Esophagus squamous epithelium (tissue), 5 donors: ENCODE results near the gene ISLR2. TPM values are rescaled to one million over a fixed set of nuclear protein-coding genes. Genes with fewer than 3 reads are reported as not detected.

Source experiments
- DNase-seq: peaks from one replicate; lab custom pipeline; 2025; lab: John Stamatoyannopoulos, UW
- H3K27ac ChIP-seq, 4 donors: fragments of 200-600 bp; sonication (generic); one replicate each; pipeline ENCODE4 v1.5.1; 2016 to 2019; ENCODE audit warnings: mild to moderate bottlenecking in 1 of 4
- H3K27me3 ChIP-seq, 4 donors: fragments of 200-600 bp; sonication (generic); 1 replicate in 3 of 4; 2 replicates in 1 of 4; pipeline versions ENCODE4 v1.5.1 to v1.6.0; 2017 to 2021; ENCODE audit warnings: antibody characterized with exemption in 1 of 4
- H3K36me3 ChIP-seq, 3 donors: fragments of 200-600 bp; sonication (generic); one replicate each; pipeline ENCODE4 v1.5.1; 2016 to 2019
- H3K4me1 ChIP-seq, 3 donors: fragments of 200-600 bp; sonication (generic); one replicate each; pipeline ENCODE4 v1.5.1; 2017 to 2019
- H3K4me3 ChIP-seq, 4 donors: fragments of 200-600 bp; sonication (generic); 1 replicate in 3 of 4; 2 replicates in 1 of 4; pipeline ENCODE4 v1.5.1; 2016 to 2019; ENCODE audit warnings: mild to moderate bottlenecking in 2 of 4, moderate library complexity in 1 of 4
- H3K9me3 ChIP-seq, 3 donors: fragments of 200-600 bp; sonication (generic); one replicate each; pipeline ENCODE4 v1.5.1; 2016 to 2019
- POLR2A ChIP-seq, 4 donors: fragments of 450-650 bp; IDR thresholded peaks; one replicate each; pipeline ENCODE4 v1.6.1; 2017; ENCODE audit warnings: antibody characterized with exemption in 4 of 4, mild to moderate bottlenecking in 4 of 4, moderate library complexity in 3 of 4
- WGBS, 2 donors: methylation state at CpG; one replicate each; pipeline ENCODE4 v1.1.5; 2018; 5-methylcytosine and 5-hydroxymethylcytosine counted together
- intact Hi-C: fragments of 100-400 bp; cut with DNase I; formaldehyde crosslinking; loops from one replicate; pipeline ENCODE4 v1.15.0; 2022
- total RNA-seq, 4 donors: library from RNA; depleted of rRNA; stranded (reverse); fragments of >200 nt; gene quantifications; one replicate each; pipeline ENCODE4 v1.1.0, GENCODE V29; 2016
- TF ChIP-seq, protein P1 (sequence below), 6 experiments: fragments of 450-650 bp in 4 of 6; fragments of 200-600 bp in 2 of 6; sonication (generic) in 2 of 6; IDR thresholded peaks; one replicate each; pipeline ENCODE4 v1.5.1; 2016 to 2019; ENCODE audit warnings: antibody characterized with exemption in 6 of 6, mild to moderate bottlenecking in 4 of 6, moderate library complexity in 4 of 6
- donor health status: DM: yes; HTN: yes; CAD: no.

Gene ISLR2
- total RNA-seq, 4 donors from 2014 or later: 0.13 to 0.76 TPM; not detected in 2

DNA sequence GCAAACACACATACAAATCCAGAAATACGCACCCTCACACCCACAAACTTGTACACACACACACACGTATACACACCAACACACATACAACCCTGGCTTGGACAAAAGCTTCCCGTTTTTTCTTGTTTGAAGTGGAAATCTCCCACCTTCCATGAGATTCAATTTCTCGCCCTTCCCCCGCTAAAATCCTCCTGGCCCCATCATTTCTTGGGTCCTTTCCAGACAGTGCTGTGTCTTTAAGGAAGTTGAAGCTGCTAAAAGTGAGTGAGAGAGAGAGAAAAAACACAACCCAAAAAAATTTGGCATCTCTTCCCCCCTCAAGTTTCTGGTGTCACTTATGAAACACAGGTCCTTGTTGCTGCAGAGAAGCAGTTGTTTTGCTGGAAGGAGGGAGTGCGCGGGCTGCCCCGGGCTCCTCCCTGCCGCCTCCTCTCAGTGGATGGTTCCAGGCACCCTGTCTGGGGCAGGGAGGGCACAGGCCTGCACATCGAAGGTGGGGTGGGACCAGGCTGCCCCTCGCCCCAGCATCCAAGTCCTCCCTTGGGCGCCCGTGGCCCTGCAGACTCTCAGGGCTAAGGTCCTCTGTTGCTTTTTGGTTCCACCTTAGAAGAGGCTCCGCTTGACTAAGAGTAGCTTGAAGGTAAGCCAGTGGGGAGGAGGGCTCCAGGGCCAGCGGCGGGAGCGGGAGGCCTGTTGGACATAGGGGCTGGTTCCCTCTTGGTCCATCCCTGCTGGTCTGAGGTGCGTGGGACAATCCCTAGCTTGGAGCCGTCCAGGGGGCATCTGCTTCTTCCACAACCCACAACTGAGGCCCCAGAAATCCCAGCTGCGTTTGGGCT, 43.2 kb downstream of the ISLR2 start, which contains the start of gene ISLR:
Gene ISLR (plus strand): TSS at position 331 of the 839 bp plus-strand sequence. CDS start 1,149 bp downstream, outside the sequence.
- no peaks in the 10 kb centered on the region for H3K36me3 ChIP-seq
- no peaks in the 10 kb centered on the region for H3K9me3 ChIP-seq
- peak within 1 kb of the TSS in 3 of 4 donors; percentile 24 to 55 (median 30) for H3K4me3 ChIP-seq
- TF ChIP-seq, protein P1, sequence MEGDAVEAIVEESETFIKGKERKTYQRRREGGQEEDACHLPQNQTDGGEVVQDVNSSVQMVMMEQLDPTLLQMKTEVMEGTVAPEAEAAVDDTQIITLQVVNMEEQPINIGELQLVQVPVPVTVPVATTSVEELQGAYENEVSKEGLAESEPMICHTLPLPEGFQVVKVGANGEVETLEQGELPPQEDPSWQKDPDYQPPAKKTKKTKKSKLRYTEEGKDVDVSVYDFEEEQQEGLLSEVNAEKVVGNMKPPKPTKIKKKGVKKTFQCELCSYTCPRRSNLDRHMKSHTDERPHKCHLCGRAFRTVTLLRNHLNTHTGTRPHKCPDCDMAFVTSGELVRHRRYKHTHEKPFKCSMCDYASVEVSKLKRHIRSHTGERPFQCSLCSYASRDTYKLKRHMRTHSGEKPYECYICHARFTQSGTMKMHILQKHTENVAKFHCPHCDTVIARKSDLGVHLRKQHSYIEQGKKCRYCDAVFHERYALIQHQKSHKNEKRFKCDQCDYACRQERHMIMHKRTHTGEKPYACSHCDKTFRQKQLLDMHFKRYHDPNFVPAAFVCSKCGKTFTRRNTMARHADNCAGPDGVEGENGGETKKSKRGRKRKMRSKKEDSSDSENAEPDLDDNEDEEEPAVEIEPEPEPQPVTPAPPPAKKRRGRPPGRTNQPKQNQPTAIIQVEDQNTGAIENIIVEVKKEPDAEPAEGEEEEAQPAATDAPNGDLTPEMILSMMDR (IDR thresholded peaks at IDR 0.05): no peak
- no peak for TF ChIP-seq POLR2A (IDR thresholded peaks at IDR 0.05)
- H3K27me3 ChIP-seq: peaks cover 0 to 3% (median 0%) of the 10 kb centered on the region in 4 donors
- peaks cover 6 to 78% (median 18%) of the 10 kb centered on the region in 3 donors for H3K4me1 ChIP-seq
- H3K27ac ChIP-seq: peak within 1 kb of the TSS; percentile 41 to 83 (median 72)
- WGBS, 2 donors: 28 to 50% methylated on average over 9 to 12 of the region's 20 CpGs
- no peak for DNase-seq
- intact Hi-C loops: no loop called here

DNA sequence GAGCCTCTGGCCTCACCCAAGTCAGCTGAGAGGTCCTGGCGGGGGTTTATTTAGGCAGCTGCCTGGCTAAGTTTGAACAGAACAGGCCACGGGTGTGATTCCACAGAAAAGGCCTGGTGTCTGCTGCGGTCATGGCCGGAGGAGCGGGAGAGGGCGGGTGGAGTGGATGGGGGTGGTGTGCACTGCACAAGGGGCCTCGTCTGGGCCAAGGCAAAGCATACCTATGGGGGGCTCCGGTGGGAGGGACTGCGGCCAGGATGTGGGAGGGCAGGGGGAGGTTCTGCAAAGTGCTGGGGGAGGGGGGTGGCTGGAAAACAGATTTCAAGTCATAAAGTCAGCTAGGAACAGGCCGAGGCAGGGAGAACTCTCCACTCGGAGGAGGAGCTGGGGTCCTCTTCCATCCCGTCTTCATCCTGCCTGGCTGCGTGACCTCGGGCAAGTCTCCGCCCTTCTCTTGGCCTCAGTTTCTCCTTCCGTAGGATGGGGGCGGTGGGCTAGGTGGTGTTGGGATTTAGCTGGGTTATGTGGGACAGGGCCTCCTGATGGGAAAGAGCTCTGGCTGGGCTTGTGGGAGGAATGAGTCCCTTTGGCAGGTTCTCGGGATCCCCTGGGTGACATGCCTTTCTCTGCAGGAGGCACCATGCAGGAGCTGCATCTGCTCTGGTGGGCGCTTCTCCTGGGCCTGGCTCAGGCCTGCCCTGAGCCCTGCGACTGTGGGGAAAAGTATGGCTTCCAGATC, 44.0 kb downstream of the ISLR2 start:
- Histone ChIP-seq H3K27ac (peak overlapping the region; percentile 39 to 83 (median 72)), H3K4me3 (peak overlapping the region in 3 of 4 donors; percentile 24 to 55 (median 30)), H3K36me3 (no peaks in the 10 kb centered on the region), H3K9me3 (no peaks in the 10 kb centered on the region), H3K27me3 (peaks cover 0 to 3% (median 0%) of the 10 kb centered on the region in 4 donors), H3K4me1 (peaks cover 7 to 78% (median 22%) of the 10 kb centered on the region in 3 donors)
- TF ChIP-seq, protein P1 (IDR thresholded peaks at IDR 0.05): no peak
- no peak for TF ChIP-seq POLR2A (IDR thresholded peaks at IDR 0.05)
- WGBS, 2 donors: 71 to 84% methylated on average over 9 to 13 of the region's 20 CpGs
- no peak for DNase-seq
- intact Hi-C loops: no loop called here

DNA sequence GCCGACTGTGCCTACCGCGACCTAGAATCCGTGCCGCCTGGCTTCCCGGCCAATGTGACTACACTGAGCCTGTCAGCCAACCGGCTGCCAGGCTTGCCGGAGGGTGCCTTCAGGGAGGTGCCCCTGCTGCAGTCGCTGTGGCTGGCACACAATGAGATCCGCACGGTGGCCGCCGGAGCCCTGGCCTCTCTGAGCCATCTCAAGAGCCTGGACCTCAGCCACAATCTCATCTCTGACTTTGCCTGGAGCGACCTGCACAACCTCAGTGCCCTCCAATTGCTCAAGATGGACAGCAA, 44.5 kb downstream of the ISLR2 start:
- no peak for TF ChIP-seq POLR2A (IDR thresholded peaks at IDR 0.05)
- TF ChIP-seq, protein P1 (IDR thresholded peaks at IDR 0.05): no peak
- DNase-seq: no peak
- Histone ChIP-seq H3K27ac (peak overlapping the region in 3 of 4 donors; percentile 66 to 83 (median 77)), H3K4me3 (peak overlapping the region in 3 of 4 donors; percentile 24 to 55 (median 30)), H3K9me3 (no peaks in the 10 kb centered on the region), H3K4me1 (peaks cover 12 to 82% (median 27%) of the 10 kb centered on the region in 3 donors), H3K36me3 (no peaks in the 10 kb centered on the region), H3K27me3 (peaks cover 0 to 3% (median 0%) of the 10 kb centered on the region in 4 donors)
- intact Hi-C loops: no loop called here
- whole genome bisulfite sequencing, 2 donors: 83 to 96% methylated on average over 4 to 6 of the region's 14 CpGs

DNA sequence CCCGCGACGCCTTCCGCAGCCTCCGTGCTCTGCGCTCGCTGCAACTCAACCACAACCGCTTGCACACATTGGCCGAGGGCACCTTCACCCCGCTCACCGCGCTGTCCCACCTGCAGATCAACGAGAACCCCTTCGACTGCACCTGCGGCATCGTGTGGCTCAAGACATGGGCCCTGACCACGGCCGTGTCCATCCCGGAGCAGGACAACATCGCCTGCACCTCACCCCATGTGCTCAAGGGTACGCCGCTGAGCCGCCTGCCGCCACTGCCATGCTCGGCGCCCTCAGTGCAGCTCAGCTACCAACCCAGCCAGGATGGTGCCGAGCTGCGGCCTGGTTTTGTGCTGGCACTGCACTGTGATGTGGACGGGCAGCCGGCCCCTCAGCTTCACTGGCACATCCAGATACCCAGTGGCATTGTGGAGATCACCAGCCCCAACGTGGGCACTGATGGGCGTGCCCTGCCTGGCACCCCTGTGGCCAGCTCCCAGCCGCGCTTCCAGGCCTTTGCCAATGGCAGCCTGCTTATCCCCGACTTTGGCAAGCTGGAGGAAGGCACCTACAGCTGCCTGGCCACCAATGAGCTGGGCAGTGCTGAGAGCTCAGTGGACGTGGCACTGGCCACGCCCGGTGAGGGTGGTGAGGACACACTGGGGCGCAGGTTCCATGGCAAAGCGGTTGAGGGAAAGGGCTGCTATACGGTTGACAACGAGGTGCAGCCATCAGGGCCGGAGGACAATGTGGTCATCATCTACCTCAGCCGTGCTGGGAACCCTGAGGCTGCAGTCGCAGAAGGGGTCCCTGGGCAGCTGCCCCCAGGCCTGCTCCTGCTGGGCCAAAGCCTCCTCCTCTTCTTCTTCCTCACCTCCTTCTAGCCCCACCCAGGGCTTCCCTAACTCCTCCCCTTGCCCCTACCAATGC, 45.1 kb downstream of the ISLR2 start:
- no peak for DNase-seq
- H3K4me1 ChIP-seq: peaks cover 14 to 88% (median 34%) of the 10 kb centered on the region in 3 donors
- intact Hi-C loops: no loop called here

More for the DNA sequence above, 45.1 kb downstream of the ISLR2 start:
- H3K27me3 ChIP-seq: peaks cover 0 to 3% (median 0%) of the 10 kb centered on the region in 4 donors
- TF ChIP-seq POLR2A (IDR thresholded peaks at IDR 0.05): no peak
- TF ChIP-seq, protein P1 (IDR thresholded peaks at IDR 0.05): no peak
- WGBS, 2 donors: 92 to 94% methylated on average over 19 to 29 of the region's 45 CpGs
- H3K9me3 ChIP-seq: no peaks in the 10 kb centered on the region
- H3K36me3 ChIP-seq: no peaks in the 10 kb centered on the region
- peak overlapping the region in 1 of 4 donors; percentile 55 for H3K4me3 ChIP-seq
- H3K27ac ChIP-seq: peak overlapping the region in 2 of 4 donors; percentile 17 to 83
